Parathyroid adenoma (tissue), 2 donors: Measurements from ENCODE around the gene WNT10A.
A peak's percentile ranks its signal among the peaks of the same experiment; 100 is the strongest.

ENCODE experiments used
- H2AFZ ChIP-seq: fragments of 300-600 bp; sonication (generic); one replicate; pipeline ENCODE4 v1.7.0; 2017; ENCODE audit warnings: antibody characterized with exemption, mild to moderate bottlenecking
- H3K27ac ChIP-seq: fragments of 300-600 bp; sonication (generic); one replicate; pipeline ENCODE4 v1.7.0; 2017
- H3K27me3 ChIP-seq: fragments of 300-600 bp; sonication (generic); one replicate; pipeline ENCODE4 v1.7.0; 2017; ENCODE audit warnings: low read length; ENCODE audit not compliant: control insufficient read depth, insufficient read depth
- H3K36me3 ChIP-seq: fragments of 300-600 bp; sonication (generic); one replicate; pipeline ENCODE4 v1.7.0; 2017; ENCODE audit warnings: low read length; ENCODE audit not compliant: control insufficient read depth, insufficient read depth
- H3K4me1 ChIP-seq: fragments of 300-600 bp; sonication (generic); one replicate; pipeline ENCODE4 v1.7.0; 2017; ENCODE audit warnings: control low read depth
- H3K4me2 ChIP-seq: fragments of 300-600 bp; sonication (generic); one replicate; pipeline ENCODE4 v1.7.0; 2017; ENCODE audit warnings: low read length
- H3K4me3 ChIP-seq: fragments of 300-600 bp; sonication (generic); one replicate; pipeline ENCODE4 v1.7.0; 2017; ENCODE audit warnings: low read depth, low read length
- H3K79me2 ChIP-seq: fragments of 300-600 bp; sonication (generic); one replicate; pipeline ENCODE4 v1.7.0; 2017; ENCODE audit warnings: control low read depth
- H3K9ac ChIP-seq: fragments of 300-600 bp; sonication (generic); one replicate; pipeline ENCODE4 v1.7.0; 2017; ENCODE audit warnings: mild to moderate bottlenecking
- H3K9me3 ChIP-seq: fragments of 300-600 bp; sonication (generic); one replicate; pipeline ENCODE4 v1.7.0; 2017; ENCODE audit warnings: low read length; ENCODE audit not compliant: control insufficient read depth
- TF ChIP-seq, protein P1 (sequence below): fragments of 300-600 bp; sonication (generic); IDR thresholded peaks from one replicate; pipeline ENCODE4 v1.7.0; 2017; ENCODE audit warnings: antibody characterized with exemption, mild to moderate bottlenecking
- donor health status: primary hyperparathyroidism.

Gene WNT10A

DNA sequence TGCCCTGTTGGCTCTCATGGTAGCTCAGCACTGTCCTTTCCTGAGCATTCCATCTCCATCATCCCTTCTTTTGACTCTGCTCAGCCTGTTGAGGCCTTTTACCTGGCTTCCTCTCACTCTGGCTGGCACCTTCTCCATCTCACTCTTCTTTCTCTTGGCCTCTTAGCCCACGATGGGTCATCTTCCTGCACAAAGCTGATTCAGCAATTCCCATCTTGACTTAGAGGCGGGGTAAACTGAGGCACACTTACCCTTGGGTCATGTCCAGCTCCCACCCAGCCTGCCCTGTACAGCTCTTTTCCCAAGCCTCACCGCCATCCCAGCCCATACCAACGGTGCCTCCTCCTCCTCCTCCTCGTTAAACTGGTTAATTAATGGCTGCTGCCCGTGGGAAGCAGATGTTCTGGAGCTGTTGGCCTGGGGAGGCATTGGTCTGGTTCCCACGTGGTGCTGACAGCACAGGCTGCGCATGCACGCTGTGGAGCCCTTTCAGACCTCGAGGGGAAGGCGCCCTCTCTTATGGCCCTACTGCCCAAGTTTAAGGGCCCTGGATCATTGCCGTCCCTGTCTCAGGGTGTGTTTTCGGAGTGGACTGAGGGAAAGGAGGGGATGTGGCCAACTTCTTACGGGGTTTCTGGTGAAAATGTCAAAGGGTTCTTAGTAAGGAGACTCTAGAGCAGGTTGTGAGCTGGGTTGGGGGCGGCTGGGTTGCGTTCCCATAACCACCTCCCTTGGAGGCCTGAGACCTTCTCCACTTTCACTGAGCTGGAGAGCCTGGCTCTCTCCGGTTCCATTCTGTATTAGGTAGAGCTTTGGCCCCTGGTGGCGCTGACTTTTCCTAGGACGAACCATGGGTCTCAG lies 10.9 kb downstream of the WNT10A start:
- Histone ChIP-seq H3K9ac (no peak overlapping the region), H3K4me1 (no peaks in the 10 kb centered on the region), H3K36me3 (no peaks in the 10 kb centered on the region), H3K4me3 (no peak overlapping the region), H3K4me2 (no peak overlapping the region), H3K27me3 (no peaks in the 10 kb centered on the region), H2AFZ (no peak overlapping the region), H3K9me3 (no peaks in the 10 kb centered on the region), H3K79me2 (no peaks in the 10 kb centered on the region), H3K27ac (no peak overlapping the region)
- TF ChIP-seq, protein P1, sequence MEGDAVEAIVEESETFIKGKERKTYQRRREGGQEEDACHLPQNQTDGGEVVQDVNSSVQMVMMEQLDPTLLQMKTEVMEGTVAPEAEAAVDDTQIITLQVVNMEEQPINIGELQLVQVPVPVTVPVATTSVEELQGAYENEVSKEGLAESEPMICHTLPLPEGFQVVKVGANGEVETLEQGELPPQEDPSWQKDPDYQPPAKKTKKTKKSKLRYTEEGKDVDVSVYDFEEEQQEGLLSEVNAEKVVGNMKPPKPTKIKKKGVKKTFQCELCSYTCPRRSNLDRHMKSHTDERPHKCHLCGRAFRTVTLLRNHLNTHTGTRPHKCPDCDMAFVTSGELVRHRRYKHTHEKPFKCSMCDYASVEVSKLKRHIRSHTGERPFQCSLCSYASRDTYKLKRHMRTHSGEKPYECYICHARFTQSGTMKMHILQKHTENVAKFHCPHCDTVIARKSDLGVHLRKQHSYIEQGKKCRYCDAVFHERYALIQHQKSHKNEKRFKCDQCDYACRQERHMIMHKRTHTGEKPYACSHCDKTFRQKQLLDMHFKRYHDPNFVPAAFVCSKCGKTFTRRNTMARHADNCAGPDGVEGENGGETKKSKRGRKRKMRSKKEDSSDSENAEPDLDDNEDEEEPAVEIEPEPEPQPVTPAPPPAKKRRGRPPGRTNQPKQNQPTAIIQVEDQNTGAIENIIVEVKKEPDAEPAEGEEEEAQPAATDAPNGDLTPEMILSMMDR, result no peak

DNA sequence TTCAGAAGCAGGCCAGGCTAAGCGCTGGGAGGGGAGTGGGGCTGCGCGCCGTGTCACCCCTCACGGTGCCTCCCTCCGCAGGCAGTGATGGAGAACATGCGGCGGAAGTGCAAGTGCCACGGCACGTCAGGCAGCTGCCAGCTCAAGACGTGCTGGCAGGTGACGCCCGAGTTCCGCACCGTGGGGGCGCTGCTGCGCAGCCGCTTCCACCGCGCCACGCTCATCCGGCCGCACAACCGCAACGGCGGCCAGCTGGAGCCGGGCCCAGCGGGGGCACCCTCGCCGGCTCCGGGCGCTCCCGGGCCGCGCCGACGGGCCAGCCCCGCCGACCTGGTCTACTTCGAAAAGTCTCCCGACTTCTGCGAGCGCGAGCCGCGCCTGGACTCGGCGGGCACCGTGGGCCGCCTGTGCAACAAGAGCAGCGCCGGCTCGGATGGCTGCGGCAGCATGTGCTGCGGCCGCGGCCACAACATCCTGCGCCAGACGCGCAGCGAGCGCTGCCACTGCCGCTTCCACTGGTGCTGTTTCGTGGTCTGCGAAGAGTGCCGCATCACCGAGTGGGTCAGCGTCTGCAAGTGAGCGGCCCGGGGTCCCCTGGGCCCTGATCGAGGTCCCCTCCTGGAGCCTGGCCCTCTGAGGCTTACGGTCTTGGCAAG lies 12.2 kb downstream of the WNT10A start:
- peaks cover 8% of the 10 kb centered on the region for H3K27me3 ChIP-seq
- no peaks in the 10 kb centered on the region for H3K9me3 ChIP-seq

DNA sequence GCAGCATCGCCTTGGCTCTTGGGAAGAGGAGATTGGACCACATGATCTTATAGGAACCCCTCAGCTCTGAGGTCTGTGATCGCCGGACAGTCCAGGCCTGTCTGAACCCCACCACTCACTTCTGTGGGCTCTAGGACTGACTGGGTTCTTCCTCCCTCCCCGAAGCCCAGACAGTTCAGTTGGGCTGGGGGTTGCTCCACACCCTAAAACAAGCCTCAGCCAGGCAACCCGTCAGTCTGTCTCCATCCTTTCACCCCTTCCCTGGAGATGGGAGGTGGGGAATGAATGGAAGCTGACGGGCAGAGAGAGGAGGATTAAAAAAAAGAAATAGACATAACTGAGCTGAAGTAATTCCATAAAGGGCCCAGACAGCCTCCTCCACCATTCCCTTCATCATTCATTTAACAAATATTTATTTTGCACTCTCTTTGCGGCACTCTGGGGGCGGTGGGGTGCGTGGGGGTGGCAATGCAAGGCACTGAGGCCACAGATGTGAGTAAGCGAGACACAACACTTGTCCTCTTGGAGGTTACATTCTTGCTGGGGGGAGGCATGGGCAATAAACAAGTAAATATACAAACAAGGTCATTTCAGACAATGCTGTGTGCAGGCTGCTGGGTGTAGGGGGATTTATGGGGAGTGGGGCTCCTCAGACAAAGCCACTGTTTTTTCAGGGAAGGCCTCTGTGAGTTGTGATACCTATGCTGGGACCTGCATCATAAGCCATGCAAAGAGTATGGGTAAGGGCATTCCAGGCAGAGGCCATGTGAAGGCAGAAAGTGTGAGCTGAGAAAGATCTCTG lies 12.9 kb downstream of the WNT10A start:
- Histone ChIP-seq H3K4me2 (peak overlapping the region; percentile 71), H3K27me3 (peaks cover 8% of the 10 kb centered on the region), H3K4me3 (no peak overlapping the region), H3K4me1 (peaks cover 6% of the 10 kb centered on the region), H3K9me3 (no peaks in the 10 kb centered on the region), H3K36me3 (no peaks in the 10 kb centered on the region), H2AFZ (peak overlapping the region; percentile 83), H3K9ac (no peak overlapping the region), H3K27ac (no peak overlapping the region), H3K79me2 (no peaks in the 10 kb centered on the region)
- TF ChIP-seq, protein P1, result no peak

More for the DNA sequence above, 12.2 kb downstream of the WNT10A start:
- Histone ChIP-seq H3K27ac (no peak overlapping the region), H3K79me2 (no peaks in the 10 kb centered on the region), H2AFZ (peak overlapping the region; percentile 83), H3K4me1 (no peaks in the 10 kb centered on the region), H3K36me3 (no peaks in the 10 kb centered on the region), H3K4me3 (no peak overlapping the region), H3K4me2 (peak overlapping the region; percentile 71), H3K9ac (no peak overlapping the region)
- TF ChIP-seq, protein P1, result peak; percentile 34

DNA sequence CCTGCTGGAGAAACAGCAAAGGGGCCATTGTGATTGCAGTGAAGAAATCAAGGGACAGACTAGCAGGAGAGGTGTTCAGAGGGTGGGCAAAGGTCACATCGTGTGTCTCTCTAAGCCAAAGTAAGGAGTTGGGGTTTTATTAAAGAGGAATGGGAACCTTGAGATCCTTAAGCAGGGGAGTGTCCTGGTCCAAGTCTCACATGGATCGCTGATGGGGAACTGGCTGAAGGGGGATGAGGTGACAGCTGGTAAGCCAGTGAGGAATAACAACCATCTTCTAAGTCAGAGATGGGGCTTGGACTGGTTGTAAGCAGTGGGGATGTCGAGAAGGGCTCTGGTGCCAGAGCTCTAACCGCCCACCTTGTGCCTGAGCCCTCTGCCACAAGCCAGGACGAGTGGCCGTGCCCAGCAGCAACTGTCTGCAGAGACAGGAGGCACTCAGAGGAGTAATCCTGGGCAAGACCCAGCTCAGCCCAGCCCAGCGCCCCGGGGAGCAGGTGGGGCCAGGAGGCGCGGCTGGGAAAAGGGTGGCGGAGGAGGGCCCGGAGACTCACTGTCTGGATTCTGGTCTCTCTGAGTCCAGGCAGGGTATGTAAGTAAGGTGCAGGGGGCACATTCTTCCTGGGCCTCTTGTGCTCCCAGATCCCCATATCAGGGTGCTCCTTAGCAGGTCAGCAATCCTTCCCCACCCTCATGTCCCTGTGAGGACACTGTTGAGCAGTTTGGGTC lies 13.7 kb downstream of the WNT10A start:
- Histone ChIP-seq H3K4me2 (no peak overlapping the region), H3K79me2 (no peaks in the 10 kb centered on the region), H3K9ac (no peak overlapping the region), H3K9me3 (no peaks in the 10 kb centered on the region), H3K36me3 (no peaks in the 10 kb centered on the region), H3K27ac (no peak overlapping the region), H3K4me1 (peaks cover 7% of the 10 kb centered on the region), H3K27me3 (peaks cover 8% of the 10 kb centered on the region), H2AFZ (no peak overlapping the region), H3K4me3 (no peak overlapping the region)
- TF ChIP-seq, protein P1, result no peak
